GM12872 (cell line): ENCODE results near the gene CD28.

Source experiments
- TF ChIP-seq, protein P1 (sequence below): IDR thresholded peaks from 3 replicates; pipeline ENCODE4 v1.5.1; 2011; ENCODE audit warnings: low read depth, mild to moderate bottlenecking, low read length, moderate library complexity; ENCODE audit not compliant: insufficient read depth

The CD28 gene

GRCh38 chr2:203687165-203687564 lies 19.3 kb upstream of the CD28 start:
- TF ChIP-seq, protein P1, sequence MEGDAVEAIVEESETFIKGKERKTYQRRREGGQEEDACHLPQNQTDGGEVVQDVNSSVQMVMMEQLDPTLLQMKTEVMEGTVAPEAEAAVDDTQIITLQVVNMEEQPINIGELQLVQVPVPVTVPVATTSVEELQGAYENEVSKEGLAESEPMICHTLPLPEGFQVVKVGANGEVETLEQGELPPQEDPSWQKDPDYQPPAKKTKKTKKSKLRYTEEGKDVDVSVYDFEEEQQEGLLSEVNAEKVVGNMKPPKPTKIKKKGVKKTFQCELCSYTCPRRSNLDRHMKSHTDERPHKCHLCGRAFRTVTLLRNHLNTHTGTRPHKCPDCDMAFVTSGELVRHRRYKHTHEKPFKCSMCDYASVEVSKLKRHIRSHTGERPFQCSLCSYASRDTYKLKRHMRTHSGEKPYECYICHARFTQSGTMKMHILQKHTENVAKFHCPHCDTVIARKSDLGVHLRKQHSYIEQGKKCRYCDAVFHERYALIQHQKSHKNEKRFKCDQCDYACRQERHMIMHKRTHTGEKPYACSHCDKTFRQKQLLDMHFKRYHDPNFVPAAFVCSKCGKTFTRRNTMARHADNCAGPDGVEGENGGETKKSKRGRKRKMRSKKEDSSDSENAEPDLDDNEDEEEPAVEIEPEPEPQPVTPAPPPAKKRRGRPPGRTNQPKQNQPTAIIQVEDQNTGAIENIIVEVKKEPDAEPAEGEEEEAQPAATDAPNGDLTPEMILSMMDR, result no peak

DNA sequence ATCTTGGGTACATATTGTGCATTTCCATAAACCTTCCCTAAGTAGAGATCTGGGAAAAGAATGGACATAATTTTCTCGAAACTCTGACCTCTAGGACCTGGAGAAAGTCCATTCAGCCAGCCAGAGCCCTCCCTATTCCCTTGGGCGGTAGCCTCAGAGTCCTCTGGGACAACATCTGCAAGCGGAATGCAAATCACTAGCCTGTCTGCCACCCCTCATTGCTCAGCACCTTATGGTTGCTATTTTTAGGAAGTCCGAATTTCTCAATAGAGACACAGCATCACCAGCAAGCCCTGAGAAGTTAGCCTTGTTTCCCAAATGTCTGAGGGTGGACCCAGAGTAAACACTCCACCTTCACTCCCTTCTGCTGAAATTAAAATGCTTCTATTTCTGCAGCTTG lies 17.6 kb upstream of the CD28 start:
- TF ChIP-seq, protein P1, result no peak

DNA sequence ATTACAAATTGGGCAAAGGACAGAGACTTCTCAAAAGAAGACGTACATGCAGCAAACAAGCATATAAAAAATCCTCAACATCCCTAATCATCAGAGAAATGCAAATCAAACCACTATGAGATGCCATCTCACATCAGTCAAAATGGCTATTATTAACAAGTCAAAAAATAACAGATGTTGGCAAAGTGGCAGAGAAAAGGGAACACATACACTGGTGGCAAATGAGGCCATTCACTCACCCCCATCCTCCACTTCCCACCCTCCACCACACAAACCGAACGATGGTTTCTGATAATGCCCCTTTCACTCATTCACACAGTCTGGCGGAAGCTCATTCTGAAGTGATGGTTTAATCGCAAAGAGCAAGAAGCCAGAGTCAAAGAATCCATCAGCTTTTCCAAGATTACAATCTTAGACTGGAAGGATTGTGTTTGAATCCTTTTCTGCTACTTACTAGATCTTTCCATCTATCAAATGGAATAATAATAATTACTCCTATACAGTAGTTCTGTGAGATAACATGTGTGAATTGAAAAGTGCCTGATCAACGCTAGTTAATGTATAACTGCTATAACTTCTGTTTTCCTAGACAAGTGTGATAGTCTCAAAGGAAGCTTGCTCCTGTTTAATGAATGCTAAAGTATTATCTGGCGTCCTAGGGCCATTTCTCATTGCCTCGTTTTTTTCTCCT lies 16.9 kb upstream of the CD28 start:
- TF ChIP-seq, protein P1, result no peak

DNA sequence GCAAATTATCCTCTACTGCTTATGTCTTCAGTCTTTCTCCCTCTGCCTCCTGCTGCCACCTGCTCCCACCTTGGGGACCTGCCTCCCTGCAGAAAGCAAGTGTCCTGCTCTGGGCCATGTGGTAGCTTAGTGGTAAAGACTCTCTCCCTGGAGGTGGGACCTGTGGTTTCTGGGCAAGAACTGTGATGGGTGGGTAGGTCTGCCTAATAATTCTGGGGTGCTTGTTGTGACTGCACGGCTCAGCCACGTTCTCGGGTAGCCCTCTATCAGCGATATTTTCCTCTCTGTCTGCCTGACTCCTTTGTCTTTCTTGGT lies 16.4 kb upstream of the CD28 start:
- TF ChIP-seq, protein P1, result no peak

- TF ChIP-seq, protein P1, result no peak
Observed at GRCh38 chr2:203690441-203691047, 15.9 kb upstream of the CD28 start.

DNA sequence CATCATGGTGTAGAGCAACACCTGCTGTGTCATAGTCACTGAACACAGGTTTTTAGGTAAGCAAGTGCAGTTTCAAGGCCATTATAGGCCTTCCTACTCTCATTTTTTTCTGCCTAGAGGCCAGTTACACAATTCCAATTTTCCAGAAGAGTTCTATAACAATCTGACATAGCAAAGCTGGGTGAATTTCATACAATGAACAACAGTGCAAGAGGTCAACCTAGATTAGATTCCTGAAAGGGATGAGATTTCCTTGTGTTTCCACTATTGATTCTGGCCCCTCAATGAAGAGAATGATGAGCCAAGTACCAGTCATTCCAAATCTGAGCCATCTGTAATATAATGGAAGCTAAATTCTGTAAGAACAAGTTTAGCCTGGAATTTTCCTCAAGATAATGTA lies 15.3 kb upstream of the CD28 start:
- TF ChIP-seq, protein P1, result no peak

- TF ChIP-seq, protein P1, result no peak
Observed at GRCh38 chr2:203692031-203692710, 14.3 kb upstream of the CD28 start.
